Stimulated activated CD4-positive, alpha-beta T cell treated with anti-CD3 and anti-CD28 coated beads, TNF-alpha, amount 100 ng/mL, for 4 hours (primary cell): ENCODE results near the gene TMPRSS2.
"Not testable (repeated sequence)": the region's sequence is repeated elsewhere in the genome, so short reads cannot be mapped to it uniquely, and the experiment has no call there.

ENCODE experiments used
- DNase-seq, 3 experiments: peaks; one replicate each; pipeline ENCODE4 v3.0.0-alpha.2; 2020; ENCODE audit warnings: low read depth in 3 of 3

Gene TMPRSS2

GRCh38 chr21:41426676-41427404, 81.1 kb downstream of the TMPRSS2 start:
- no peak for DNase-seq

GRCh38 chr21:41425954-41426675, 81.8 kb downstream of the TMPRSS2 start, which contains the start of gene MX1:
TSS of gene MX1 (plus strand) at chr21:41426239. CDS start at chr21:41432071, 5,832 bp downstream.
- DNase-seq = peak; percentile 56 to 93 (median 83)

GRCh38 chr21:41425588-41425953, 82.4 kb downstream of the TMPRSS2 start:
- DNase-seq = no peak

GRCh38 chr21:41423305-41423636, 84.7 kb downstream of the TMPRSS2 start:
- DNase-seq = not testable (repeated sequence)

- no peak for DNase-seq
Measured at GRCh38 chr21:41422546-41423304, 85.2 kb downstream of the TMPRSS2 start.

GRCh38 chr21:41420998-41421397, 87.0 kb downstream of the TMPRSS2 start:
- DNase-seq = not testable (repeated sequence)

- DNase-seq = peak in 2 of 3 experiments; percentile 40 to 67
Measured at GRCh38 chr21:41419921-41420862, 87.8 kb downstream of the TMPRSS2 start.

- no peak for DNase-seq
Measured at GRCh38 chr21:41418956-41419680, 88.8 kb downstream of the TMPRSS2 start.

- no peak for DNase-seq
Measured at GRCh38 chr21:41418393-41418792, 89.6 kb downstream of the TMPRSS2 start.

- not testable (repeated sequence) for DNase-seq
Measured at GRCh38 chr21:41417505-41417904, 90.5 kb downstream of the TMPRSS2 start.
